PFSK-1 (cell line): Measurements from ENCODE around the gene GABBR1.

Source experiments
- FOXP2 ChIP-seq: optimal IDR thresholded peaks from 2 replicates; pipeline ENCODE3; 2011; ENCODE audit warnings: borderline replicate concordance, control low read depth, inconsistent platforms; ENCODE audit not compliant: insufficient read depth; ENCODE audit errors: extremely low read length, extremely low read depth
- POLR2AphosphoS5 ChIP-seq: IDR thresholded peaks from 2 replicates; pipeline ENCODE4 v1.6.1; 2012; ENCODE audit warnings: low read depth, mild to moderate bottlenecking, control low read depth, low read length, moderate library complexity
- SIN3A ChIP-seq: IDR thresholded peaks from 2 replicates; pipeline ENCODE4 v1.6.1; 2012; ENCODE audit warnings: mild to moderate bottlenecking, low read length, moderate library complexity, borderline replicate concordance; ENCODE audit not compliant: insufficient read depth
- TAF1 ChIP-seq: IDR thresholded peaks from 2 replicates; pipeline ENCODE4 v1.6.1; 2012; ENCODE audit warnings: low read length, control low read depth, borderline replicate concordance; ENCODE audit not compliant: insufficient read depth
- TF ChIP-seq, protein P1 (sequence below), 2 experiments: IDR thresholded peaks; 2 replicates each; pipeline versions ENCODE4 v1.6.1 to v1.8.0; 2011 to 2012; ENCODE audit warnings: low read depth in 2 of 2, low read length in 2 of 2, control low read depth in 1 of 2, inconsistent platforms in 1 of 2, mild to moderate bottlenecking in 1 of 2, moderate library complexity in 1 of 2; ENCODE audit not compliant: insufficient read depth in 1 of 2

GRCh38 chr6:29596381-29596900, 36.5 kb downstream of the GABBR1 start:
- TF ChIP-seq TAF1 = no peak
- no peak for TF ChIP-seq SIN3A
- TF ChIP-seq, protein P1, sequence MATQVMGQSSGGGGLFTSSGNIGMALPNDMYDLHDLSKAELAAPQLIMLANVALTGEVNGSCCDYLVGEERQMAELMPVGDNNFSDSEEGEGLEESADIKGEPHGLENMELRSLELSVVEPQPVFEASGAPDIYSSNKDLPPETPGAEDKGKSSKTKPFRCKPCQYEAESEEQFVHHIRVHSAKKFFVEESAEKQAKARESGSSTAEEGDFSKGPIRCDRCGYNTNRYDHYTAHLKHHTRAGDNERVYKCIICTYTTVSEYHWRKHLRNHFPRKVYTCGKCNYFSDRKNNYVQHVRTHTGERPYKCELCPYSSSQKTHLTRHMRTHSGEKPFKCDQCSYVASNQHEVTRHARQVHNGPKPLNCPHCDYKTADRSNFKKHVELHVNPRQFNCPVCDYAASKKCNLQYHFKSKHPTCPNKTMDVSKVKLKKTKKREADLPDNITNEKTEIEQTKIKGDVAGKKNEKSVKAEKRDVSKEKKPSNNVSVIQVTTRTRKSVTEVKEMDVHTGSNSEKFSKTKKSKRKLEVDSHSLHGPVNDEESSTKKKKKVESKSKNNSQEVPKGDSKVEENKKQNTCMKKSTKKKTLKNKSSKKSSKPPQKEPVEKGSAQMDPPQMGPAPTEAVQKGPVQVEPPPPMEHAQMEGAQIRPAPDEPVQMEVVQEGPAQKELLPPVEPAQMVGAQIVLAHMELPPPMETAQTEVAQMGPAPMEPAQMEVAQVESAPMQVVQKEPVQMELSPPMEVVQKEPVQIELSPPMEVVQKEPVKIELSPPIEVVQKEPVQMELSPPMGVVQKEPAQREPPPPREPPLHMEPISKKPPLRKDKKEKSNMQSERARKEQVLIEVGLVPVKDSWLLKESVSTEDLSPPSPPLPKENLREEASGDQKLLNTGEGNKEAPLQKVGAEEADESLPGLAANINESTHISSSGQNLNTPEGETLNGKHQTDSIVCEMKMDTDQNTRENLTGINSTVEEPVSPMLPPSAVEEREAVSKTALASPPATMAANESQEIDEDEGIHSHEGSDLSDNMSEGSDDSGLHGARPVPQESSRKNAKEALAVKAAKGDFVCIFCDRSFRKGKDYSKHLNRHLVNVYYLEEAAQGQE (IDR thresholded peaks at IDR 0.05; ENCODE audit: insufficient read depth in 1 of 2, low read depth in 2 of 2, low read length in 2 of 2) = no peak
- TF ChIP-seq POLR2AphosphoS5 = no peak
- TF ChIP-seq FOXP2 = no peak
